Brain microvascular endothelial cell (primary cell): ENCODE measurements around the gene LRIG3.
"Not testable (repeated sequence)": the region's sequence is repeated elsewhere in the genome, so short reads cannot be mapped to it uniquely, and the experiment has no call there.

Experiments
- DNase-seq: peaks from one replicate; pipeline ENCODE4 v3.0.0-alpha.2; 2020
- H3K27ac ChIP-seq: fragments of 250-450 bp; sonication (Bioruptor Pico); 2 replicates; pipeline ENCODE4 v1.5.1; 2020; ENCODE audit warnings: mild to moderate bottlenecking, moderate library complexity
- H3K27me3 ChIP-seq: fragments of 250-450 bp; sonication (Bioruptor Pico); replicated peaks from 2 replicates; pipeline ENCODE4 v1.5.1; 2020; ENCODE audit warnings: mild to moderate bottlenecking
- H3K36me3 ChIP-seq: fragments of 250-450 bp; sonication (Bioruptor Pico); replicated peaks from 2 replicates; pipeline ENCODE4 v1.5.1; 2020; ENCODE audit warnings: mild to moderate bottlenecking
- H3K4me3 ChIP-seq: 2 replicates; pipeline ENCODE4 v1.5.1; 2011; ENCODE audit warnings: low read depth, mild to moderate bottlenecking, control low read depth, low read length, moderate library complexity
- in situ Hi-C: cut with HindIII; loops from 2 replicates; pipeline ENCODE4 v1.10.0; 2017; ENCODE audit warnings: low sequenced_read_pairs, low pct_ligation_motif_present
- TF ChIP-seq, protein P1 (sequence below): IDR thresholded peaks from 2 replicates; pipeline ENCODE4 v1.5.1; 2011; ENCODE audit warnings: low read depth, mild to moderate bottlenecking, moderate library complexity, low read length, control low read depth, inconsistent platforms; ENCODE audit errors: missing control alignments

Gene LRIG3

DNA sequence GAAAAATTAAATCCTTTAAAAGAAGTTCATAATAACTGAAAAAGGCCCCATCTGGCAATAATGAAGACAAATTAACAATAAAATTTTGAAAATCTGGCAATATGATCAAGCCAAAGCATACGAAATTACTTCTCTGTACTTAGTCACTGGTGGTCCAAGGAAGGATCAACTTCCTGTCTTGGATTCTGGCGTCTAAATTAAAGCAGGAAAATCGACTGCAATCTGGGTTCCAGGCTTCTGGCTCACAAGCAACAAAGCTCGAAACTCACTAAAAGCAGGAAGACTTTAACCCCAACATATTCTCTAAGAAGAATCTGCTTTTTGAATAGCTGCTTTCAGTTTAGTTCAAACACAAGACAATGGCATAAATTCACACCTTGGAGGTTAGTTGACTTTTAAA is 49.7 kb downstream of the LRIG3 start:
- H3K27ac ChIP-seq, result no peak overlapping the region
- H3K36me3 ChIP-seq, result peaks cover 43% of the 10 kb centered on the region
- no peak overlapping the region for H3K4me3 ChIP-seq
- H3K27me3 ChIP-seq, result no peaks in the 10 kb centered on the region
- in situ Hi-C loops, result no loop called here
- DNase-seq, result no peak
- TF ChIP-seq, protein P1, sequence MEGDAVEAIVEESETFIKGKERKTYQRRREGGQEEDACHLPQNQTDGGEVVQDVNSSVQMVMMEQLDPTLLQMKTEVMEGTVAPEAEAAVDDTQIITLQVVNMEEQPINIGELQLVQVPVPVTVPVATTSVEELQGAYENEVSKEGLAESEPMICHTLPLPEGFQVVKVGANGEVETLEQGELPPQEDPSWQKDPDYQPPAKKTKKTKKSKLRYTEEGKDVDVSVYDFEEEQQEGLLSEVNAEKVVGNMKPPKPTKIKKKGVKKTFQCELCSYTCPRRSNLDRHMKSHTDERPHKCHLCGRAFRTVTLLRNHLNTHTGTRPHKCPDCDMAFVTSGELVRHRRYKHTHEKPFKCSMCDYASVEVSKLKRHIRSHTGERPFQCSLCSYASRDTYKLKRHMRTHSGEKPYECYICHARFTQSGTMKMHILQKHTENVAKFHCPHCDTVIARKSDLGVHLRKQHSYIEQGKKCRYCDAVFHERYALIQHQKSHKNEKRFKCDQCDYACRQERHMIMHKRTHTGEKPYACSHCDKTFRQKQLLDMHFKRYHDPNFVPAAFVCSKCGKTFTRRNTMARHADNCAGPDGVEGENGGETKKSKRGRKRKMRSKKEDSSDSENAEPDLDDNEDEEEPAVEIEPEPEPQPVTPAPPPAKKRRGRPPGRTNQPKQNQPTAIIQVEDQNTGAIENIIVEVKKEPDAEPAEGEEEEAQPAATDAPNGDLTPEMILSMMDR, result no peak

DNA sequence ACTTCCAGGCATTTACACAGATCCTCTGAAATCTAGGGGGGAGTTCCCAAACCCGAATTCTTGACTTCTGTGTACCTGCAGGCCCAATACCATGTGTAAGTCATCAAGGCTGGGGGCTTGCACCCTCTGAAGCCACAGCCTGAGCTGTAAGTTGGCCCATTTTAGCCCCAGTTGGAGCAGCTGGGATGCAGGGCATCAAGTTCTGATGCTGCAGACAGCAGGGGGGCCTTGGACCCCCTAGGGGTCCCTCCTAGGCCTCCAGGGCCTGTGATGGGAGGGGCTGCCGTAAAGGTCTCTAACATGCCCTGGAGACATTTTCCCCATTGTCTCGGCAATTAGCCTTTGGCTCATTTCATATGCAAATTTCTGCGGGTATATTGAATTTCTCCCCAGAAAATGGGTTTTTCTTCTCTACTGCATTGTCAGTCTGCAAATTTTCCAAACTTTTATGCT is 59.5 kb downstream of the LRIG3 start:
- Histone ChIP-seq H3K27ac (no peak overlapping the region), H3K27me3 (no peaks in the 10 kb centered on the region), H3K36me3 (no peaks in the 10 kb centered on the region), H3K4me3 (no peak overlapping the region)
- in situ Hi-C loops, result no loop called here
- no peak for DNase-seq
- TF ChIP-seq, protein P1, result no peak

DNA sequence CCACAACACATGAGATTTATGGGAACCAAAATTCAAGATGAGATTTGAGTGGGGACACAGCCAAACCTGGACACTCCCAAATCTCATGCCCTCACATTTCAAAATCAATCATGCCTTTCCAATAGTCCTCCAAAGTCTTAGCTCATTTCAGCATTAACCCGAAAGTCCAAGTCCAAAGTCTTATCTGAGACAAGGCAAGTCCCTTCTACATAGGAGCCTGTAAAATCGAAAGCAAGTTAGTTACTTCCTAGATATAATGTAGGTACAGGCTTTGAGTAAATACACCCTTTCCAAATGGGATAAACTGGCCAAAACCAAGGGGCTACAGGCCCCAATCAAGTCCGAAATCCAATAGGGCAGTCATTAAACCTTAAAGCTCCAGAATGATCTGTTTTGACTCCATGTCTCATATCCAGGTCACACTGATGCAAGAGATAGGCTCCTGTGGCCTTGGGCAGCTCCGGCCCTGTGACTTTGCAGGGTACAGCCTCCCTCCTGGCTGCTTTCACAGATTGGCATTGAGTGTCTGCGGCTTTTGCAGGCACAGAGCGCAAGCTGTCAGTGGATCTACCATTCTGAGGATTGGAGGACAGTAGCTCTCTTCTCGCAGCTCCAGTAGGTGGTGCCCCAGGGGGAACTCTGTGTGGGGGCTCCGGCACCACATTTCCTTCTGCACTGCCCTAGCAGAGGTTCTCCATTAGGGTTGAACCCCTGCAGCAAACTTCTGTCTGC is 60.1 kb downstream of the LRIG3 start:
- Histone ChIP-seq H3K27ac (no peak overlapping the region), H3K27me3 (no peaks in the 10 kb centered on the region), H3K36me3 (no peaks in the 10 kb centered on the region), H3K4me3 (no peak overlapping the region)
- TF ChIP-seq, protein P1, result no peak
- in situ Hi-C loops, result no loop called here
- DNase-seq, result no peak

DNA sequence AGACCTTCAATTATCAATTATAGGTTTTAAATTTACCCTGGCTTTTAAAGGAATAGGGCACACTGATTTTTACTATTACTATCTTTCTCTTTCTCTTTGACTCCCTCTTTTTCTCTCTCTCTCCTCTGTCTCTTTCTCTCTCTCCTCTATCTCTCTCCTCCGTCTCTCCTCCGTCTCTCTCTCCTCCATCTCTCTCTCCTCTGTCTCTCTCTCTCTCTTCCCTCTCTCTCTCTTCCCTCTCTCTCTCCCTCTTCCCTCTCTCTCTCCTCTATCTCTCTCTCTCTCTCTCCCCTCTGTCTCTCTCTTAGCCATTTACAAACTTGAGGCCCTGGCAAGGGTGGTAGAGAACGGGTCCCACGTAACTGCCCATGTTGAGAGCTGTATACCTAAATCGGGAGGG is 62.3 kb downstream of the LRIG3 start:
- Histone ChIP-seq H3K27me3 (no peaks in the 10 kb centered on the region), H3K36me3 (no peaks in the 10 kb centered on the region), H3K27ac (no peak overlapping the region), H3K4me3 (no peak overlapping the region)
- in situ Hi-C loops, result no loop called here
- no peak for DNase-seq
- TF ChIP-seq, protein P1, result no peak

- H3K4me3 ChIP-seq, H3K36me3 ChIP-seq, H3K27ac ChIP-seq, in situ Hi-C loops, H3K27me3 ChIP-seq, DNase-seq: not testable (repeated sequence)
Measured at GRCh38 chr12:58857206-58857605, 63.1 kb downstream of the LRIG3 start.

DNA sequence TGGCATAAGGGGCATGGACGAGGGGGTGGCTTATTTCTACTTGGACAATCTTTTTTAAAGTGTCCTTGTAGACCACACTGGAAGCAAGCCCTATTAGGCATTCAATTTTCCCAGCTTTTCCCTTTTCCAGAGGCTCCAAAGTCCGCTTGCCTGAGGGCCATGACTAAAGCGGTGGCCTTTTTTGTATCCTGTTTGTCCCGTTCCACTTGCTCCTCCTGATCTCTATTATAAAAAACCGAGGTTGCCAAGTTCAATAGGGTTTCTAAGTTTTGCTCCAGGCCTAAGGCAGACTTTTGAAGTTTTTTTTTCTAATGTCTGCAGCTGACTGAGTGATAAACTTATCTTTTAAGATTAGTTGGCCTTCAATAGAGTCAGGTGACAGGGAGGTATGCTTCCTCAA is 64.7 kb downstream of the LRIG3 start:
- DNase-seq, in situ Hi-C loops, H3K27ac ChIP-seq: not testable (repeated sequence)

DNA sequence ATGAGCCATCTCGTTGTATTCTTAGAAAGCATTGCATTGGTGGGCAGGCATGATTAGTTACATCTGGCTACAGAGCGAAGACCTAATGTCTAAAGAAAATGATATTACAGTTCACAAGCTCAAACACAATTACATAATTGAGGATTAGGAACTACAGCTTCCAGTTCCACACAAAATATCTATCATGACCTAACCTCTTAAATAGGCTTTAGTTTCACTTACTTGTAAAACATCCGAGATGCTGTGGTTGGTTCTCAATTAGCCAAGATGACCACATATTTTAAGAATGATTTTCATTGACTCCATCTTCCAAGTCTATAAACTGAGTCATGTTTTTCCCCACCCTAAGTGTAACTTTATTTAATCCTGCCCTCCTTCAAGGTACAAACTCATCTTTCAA is 69.5 kb downstream of the LRIG3 start:
- Histone ChIP-seq H3K27me3 (no peaks in the 10 kb centered on the region), H3K36me3 (no peaks in the 10 kb centered on the region), H3K27ac (no peak overlapping the region), H3K4me3 (no peak overlapping the region)
- in situ Hi-C loops, result no loop called here
- DNase-seq, result no peak
- TF ChIP-seq, protein P1, result no peak

More for the DNA sequence above, 64.7 kb downstream of the LRIG3 start:
- not testable (repeated sequence) for H3K36me3 ChIP-seq, H3K4me3 ChIP-seq, H3K27me3 ChIP-seq
